Uterus (tissue), 4 donors: Measurements from ENCODE around the gene ABCA13. TPM values are rescaled to one million over a fixed set of nuclear protein-coding genes. Genes with fewer than 3 reads are reported as not detected.
"Not testable (repeated sequence)": the region's sequence is repeated elsewhere in the genome, so short reads cannot be mapped to it uniquely, and the experiment has no call there.

Experiments
- DNase-seq, 2 donors: peaks; one replicate each; pipeline ENCODE4 v3.0.0-alpha.2; 2019 to 2020
- H3K27ac ChIP-seq, 2 donors: fragments of 200-600 bp; sonication (generic); 1 replicate in 1 of 2; 2 replicates in 1 of 2; pipeline ENCODE4 v1.5.1; 2016 to 2018
- H3K27me3 ChIP-seq, 2 donors: fragments of 200-600 bp; sonication (generic); one replicate each; pipeline ENCODE4 v1.5.1; 2018 to 2019; ENCODE audit warnings: control low read depth in 1 of 2
- H3K36me3 ChIP-seq, 2 donors: fragments of 200-600 bp; sonication (generic); one replicate each; pipeline ENCODE4 v1.5.1; 2019; ENCODE audit warnings: control low read depth in 1 of 2
- H3K4me1 ChIP-seq, 2 donors: fragments of 200-600 bp; sonication (generic); one replicate each; pipeline ENCODE4 v1.5.1; 2018 to 2019; ENCODE audit warnings: control low read depth in 1 of 2
- H3K4me3 ChIP-seq, 2 donors: fragments of 200-600 bp; sonication (generic); 1 replicate in 1 of 2; 2 replicates in 1 of 2; pipeline ENCODE4 v1.5.1; 2018 to 2019; ENCODE audit warnings: mild to moderate bottlenecking in 1 of 2
- H3K9me3 ChIP-seq, 2 donors: fragments of 200-600 bp; sonication (generic); one replicate each; pipeline ENCODE4 v1.5.1; 2019; ENCODE audit warnings: control low read depth in 1 of 2
- CTCF ChIP-seq, 4 experiments: fragments of 200-600 bp in 2 of 4; fragments of 450-650 bp in 2 of 4; sonication (generic) in 2 of 4; IDR thresholded peaks; one replicate each; pipeline ENCODE4 v1.5.1; 2016 to 2019; ENCODE audit warnings: antibody characterized with exemption in 4 of 4, mild to moderate bottlenecking in 2 of 4, moderate library complexity in 1 of 4
- POLR2A ChIP-seq, 2 donors: fragments of 450-650 bp; IDR thresholded peaks; one replicate each; pipeline ENCODE4 v1.6.1; 2016; ENCODE audit warnings: antibody characterized with exemption in 2 of 2, mild to moderate bottlenecking in 1 of 2, moderate library complexity in 1 of 2
- intact Hi-C: fragments of 100-400 bp; cut with DNase I; formaldehyde crosslinking; loops from one replicate; pipeline ENCODE4 v1.15.1; 2023; ENCODE audit warnings: low total_unique reads
- total RNA-seq, 4 donors: library from RNA; depleted of rRNA in 3 of 4; stranded (reverse); fragments of >200 nt in 3 of 4; gene quantifications; one replicate each; pipeline versions ENCODE4 v1.1.0 to v1.2.4, GENCODE V29; 2014 to 2023
- donor health status: DM: yes; HTN: yes; CAD: no.

The ABCA13 gene
- total RNA-seq, 4 donors from 2014 or later: 0.12 to 1.0 (median 0.26) TPM; not detected in 1

DNA sequence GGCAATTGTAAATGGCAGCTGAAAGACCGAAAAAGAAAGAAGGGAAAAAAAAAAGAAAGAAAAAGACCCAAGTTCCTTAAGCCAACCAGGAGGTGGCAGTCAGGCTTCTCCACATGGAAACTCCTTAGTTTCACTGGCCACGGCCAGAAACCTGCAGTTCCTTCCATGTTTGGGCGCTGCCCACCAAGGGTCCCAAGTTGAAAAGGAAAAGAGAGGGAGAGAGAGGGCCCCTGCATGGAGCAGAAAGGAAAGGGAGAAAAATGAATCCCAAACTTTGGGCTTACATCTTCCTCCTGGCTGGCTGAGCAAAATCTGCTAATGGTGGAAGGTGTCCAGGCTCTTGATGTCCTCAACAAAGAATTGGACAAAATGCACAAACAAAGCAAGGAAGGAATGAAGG is 31.8 kb upstream of the ABCA13 start:
- no peak for DNase-seq
- no peak for TF ChIP-seq POLR2A (IDR thresholded peaks at IDR 0.05)
- no peak for TF ChIP-seq CTCF (IDR thresholded peaks at IDR 0.05)
- intact Hi-C loops: no loop called here
- Histone ChIP-seq H3K36me3 (no peaks in the 10 kb centered on the region), H3K9me3 (no peaks in the 10 kb centered on the region), H3K27ac (no peak overlapping the region), H3K4me3 (no peak overlapping the region), H3K4me1 (no peaks in the 10 kb centered on the region), H3K27me3 (no peaks in the 10 kb centered on the region)

DNA sequence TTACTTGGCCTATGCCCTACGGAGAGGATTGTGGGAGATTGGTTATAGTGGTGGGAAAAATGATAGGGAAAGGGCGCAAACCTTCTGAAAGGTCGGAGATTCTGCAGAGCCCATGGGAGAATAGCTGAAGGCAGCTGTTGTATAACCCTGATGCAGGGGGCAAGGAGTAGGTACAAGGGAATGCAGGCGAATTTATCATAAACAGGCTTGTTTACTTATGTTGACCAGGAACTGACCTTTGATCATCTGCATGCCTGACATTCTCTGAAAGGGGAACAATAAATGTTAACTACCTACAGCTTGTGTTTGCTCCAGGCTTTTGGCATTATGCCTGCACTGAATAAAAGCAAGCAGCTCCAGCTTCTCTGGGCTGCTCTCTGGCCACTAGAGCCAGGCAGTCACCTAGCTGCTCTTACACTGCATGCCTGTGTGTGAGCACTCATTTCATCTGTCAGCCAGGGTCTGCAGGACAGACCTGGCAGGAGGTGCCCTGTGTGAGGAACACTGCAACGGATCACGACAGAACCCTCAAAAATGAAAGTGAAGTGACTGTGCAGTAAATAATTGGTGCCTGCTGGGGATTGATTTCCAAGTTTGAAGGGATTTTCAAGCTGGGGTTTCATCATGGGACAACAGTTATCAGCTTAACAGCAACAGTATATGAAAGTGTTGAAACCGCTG is 31.1 kb upstream of the ABCA13 start:
- TF ChIP-seq CTCF (IDR thresholded peaks at IDR 0.05): no peak
- TF ChIP-seq POLR2A (IDR thresholded peaks at IDR 0.05): no peak
- intact Hi-C loops: no loop called here

DNA sequence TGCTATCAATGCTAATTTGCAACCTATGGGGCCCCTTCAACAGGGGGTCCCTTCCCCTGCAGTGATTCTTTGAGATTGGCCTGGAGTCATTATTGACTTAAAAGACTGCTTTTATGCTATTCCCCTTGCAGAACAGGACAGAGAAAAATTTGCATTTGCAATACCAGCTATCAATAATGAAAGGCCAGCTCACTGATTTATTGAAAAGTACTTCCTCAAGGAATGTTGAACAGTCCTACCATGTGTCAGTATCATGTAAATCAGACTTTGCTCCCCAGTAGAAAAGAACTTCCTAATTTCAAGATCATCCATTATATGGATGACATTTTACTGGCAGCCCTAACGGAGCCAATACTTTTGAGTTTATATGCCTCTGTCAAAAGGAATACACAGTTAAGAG is 29.7 kb upstream of the ABCA13 start:
- no peak overlapping the region for H3K4me3 ChIP-seq
- TF ChIP-seq CTCF (IDR thresholded peaks at IDR 0.05): no peak
- no peak for TF ChIP-seq POLR2A (IDR thresholded peaks at IDR 0.05)
- no peaks in the 10 kb centered on the region for H3K4me1 ChIP-seq
- DNase-seq: no peak
- H3K9me3 ChIP-seq: no peaks in the 10 kb centered on the region
- no peaks in the 10 kb centered on the region for H3K36me3 ChIP-seq
- H3K27ac ChIP-seq: no peak overlapping the region
- intact Hi-C loops: no loop called here
- no peaks in the 10 kb centered on the region for H3K27me3 ChIP-seq

More for the DNA sequence above, 31.1 kb upstream of the ABCA13 start:
- no peak overlapping the region for H3K4me3 ChIP-seq
- H3K4me1 ChIP-seq: no peaks in the 10 kb centered on the region
- no peaks in the 10 kb centered on the region for H3K36me3 ChIP-seq
- DNase-seq: no peak
- H3K27me3 ChIP-seq: no peaks in the 10 kb centered on the region
- H3K27ac ChIP-seq: no peak overlapping the region
- no peaks in the 10 kb centered on the region for H3K9me3 ChIP-seq

GRCh38 chr7:48144291-48144768 is 26.9 kb upstream of the ABCA13 start:
- no peaks in the 10 kb centered on the region for H3K9me3 ChIP-seq
- no peak overlapping the region for H3K4me3 ChIP-seq
- DNase-seq: no peak
- H3K27ac ChIP-seq: no peak overlapping the region
- TF ChIP-seq CTCF (IDR thresholded peaks at IDR 0.05) (no peak), POLR2A (IDR thresholded peaks at IDR 0.05) (no peak)
- no peaks in the 10 kb centered on the region for H3K36me3 ChIP-seq
- H3K4me1 ChIP-seq: no peaks in the 10 kb centered on the region
- intact Hi-C loops: no loop called here
- H3K27me3 ChIP-seq: no peaks in the 10 kb centered on the region

GRCh38 chr7:48147078-48147591 is 24.1 kb upstream of the ABCA13 start:
- TF ChIP-seq POLR2A (IDR thresholded peaks at IDR 0.05) (no peak), CTCF (IDR thresholded peaks at IDR 0.05) (no peak)
- H3K9me3 ChIP-seq: no peaks in the 10 kb centered on the region
- H3K27me3 ChIP-seq: no peaks in the 10 kb centered on the region
- DNase-seq: no peak
- no peak overlapping the region for H3K27ac ChIP-seq
- H3K36me3 ChIP-seq: no peaks in the 10 kb centered on the region
- H3K4me1 ChIP-seq: no peaks in the 10 kb centered on the region
- intact Hi-C loops: no loop called here
- H3K4me3 ChIP-seq: no peak overlapping the region

GRCh38 chr7:48147690-48148089 is 23.6 kb upstream of the ABCA13 start:
- DNase-seq, H3K9me3 ChIP-seq, H3K27ac ChIP-seq, H3K4me1 ChIP-seq, H3K4me3 ChIP-seq, intact Hi-C loops, H3K36me3 ChIP-seq, H3K27me3 ChIP-seq: not testable (repeated sequence)
